ENCODE data around the gene BAG5. TPM values are rescaled to one million over a fixed set of nuclear protein-coding genes. Genes with fewer than 3 reads are reported as not detected.

Gene BAG5
- total and polyA plus RNA-seq, 2 of the 8 experiments (the other 6 are each of a cell fraction or from before 2014, with no cell fraction given) = 7.4 to 29.5 TPM

- TF ChIP-seq RFX5 (IDR thresholded peaks at IDR 0.05; ENCODE audit: borderline replicate concordance, low read depth, low read length) = no peak
- peak; percentile 99 for TF ChIP-seq TAF1 (IDR thresholded peaks at IDR 0.05; ENCODE audit: low read depth, low read length)
- peak; percentile 41; the same call in 1 of the 2 replicates for TF ChIP-seq EGR1 (IDR thresholded peaks at IDR 0.05; ENCODE audit: borderline replicate concordance, low read depth, low read length)
- TF ChIP-seq EZH2 (IDR thresholded peaks at IDR 0.05; ENCODE audit: low read depth, low read length, severe bottlenecking) = no peak
- no peak for TF ChIP-seq TEAD4 (IDR thresholded peaks at IDR 0.05; ENCODE audit: low read depth, low read length)
- TF ChIP-seq ATF2 (IDR thresholded peaks at IDR 0.05; ENCODE audit: low read length) = no peak
- no peak for TF ChIP-seq CTCF (IDR thresholded peaks at IDR 0.05; ENCODE audit: control extremely low read depth in 1 of 3, insufficient read depth in 1 of 3, low read depth in 1 of 3, low read length in 3 of 3)
- TF ChIP-seq CTBP2 (IDR thresholded peaks at IDR 0.05; ENCODE audit: borderline replicate concordance, insufficient read depth, insufficient read length, low read length) = no peak
- TF ChIP-seq RNF2 (IDR thresholded peaks at IDR 0.05; ENCODE audit: borderline replicate concordance, low read depth, low read length, missing control alignments, poor library complexity, severe bottlenecking) = peak; percentile 49
- peak; percentile 74 for TF ChIP-seq MAX (IDR thresholded peaks at IDR 0.05)
- peak; percentile 96 for TF ChIP-seq E2F6 (IDR thresholded peaks at IDR 0.05)
- no peak for TF ChIP-seq CHD1 (IDR thresholded peaks at IDR 0.05; ENCODE audit: low read depth, low read length)
- peak; percentile 66 for TF ChIP-seq KDM4A (IDR thresholded peaks at IDR 0.05; ENCODE audit: low read depth, low read length, severe bottlenecking)
- no peak for TF ChIP-seq FOSL1 (IDR thresholded peaks at IDR 0.05; ENCODE audit: insufficient read depth, low read depth, low read length)
- 0 out of 2 replicates have a peak, but pooled peaks have one; percentile 14 for TF ChIP-seq GABPA (IDR thresholded peaks at IDR 0.05; ENCODE audit: borderline replicate concordance, insufficient read depth, low read length)
- TF ChIP-seq POLR2A (IDR thresholded peaks at IDR 0.05; ENCODE audit: control extremely low read depth in 1 of 2, low read depth in 2 of 2, low read length in 2 of 2) = peak in 1 of 2 experiments; percentile 94; a peak in 2 of 3 replicates
- no peak for TF ChIP-seq JUND (IDR thresholded peaks at IDR 0.05; ENCODE audit: low read length)
Observed at GRCh38 chr14:103522649-103523574, 39.5 kb downstream of the BAG5 start, which contains the start of gene CKB (continued).

All from H1 (cell line).